GM19438 (cell line): ENCODE measurements around the gene IL25.
"Not testable (repeated sequence)": the region's sequence is repeated elsewhere in the genome, so short reads cannot be mapped to it uniquely, and the experiment has no call there.

Source experiments
- ATAC-seq: cut with Tn5 transposase; IDR thresholded peaks from one replicate; pipeline ENCODE4 v1.9.1; 2021; ENCODE audit warnings: low read depth; ENCODE audit not compliant: unreplicated experiment

The IL25 gene

GRCh38 chr14:23372509-23372908 lies at the start of gene IL25:
TSS of gene IL25 (plus strand) at chr14:23372809.
- no peak for ATAC-seq

GRCh38 chr14:23323838-23324454 lies 48.7 kb upstream of the IL25 start:
- ATAC-seq = no peak

GRCh38 chr14:23324455-23324846 lies 48.2 kb upstream of the IL25 start:
- ATAC-seq = no peak

GRCh38 chr14:23324993-23325392 lies 47.6 kb upstream of the IL25 start:
- no peak for ATAC-seq

- ATAC-seq = not testable (repeated sequence)
These were observed 46.9 kb upstream of the IL25 start for GRCh38 chr14:23325746-23326145.

GRCh38 chr14:23326491-23327332 lies 45.9 kb upstream of the IL25 start:
- no peak for ATAC-seq

GRCh38 chr14:23327947-23328744 lies 44.5 kb upstream of the IL25 start:
- no peak for ATAC-seq

- no peak for ATAC-seq
These were observed 37.0 kb upstream of the IL25 start for GRCh38 chr14:23335623-23336022.

- no peak for ATAC-seq
These were observed 32.9 kb upstream of the IL25 start for GRCh38 chr14:23339506-23340268.

- ATAC-seq = no peak
These were observed 28.1 kb upstream of the IL25 start for GRCh38 chr14:23344481-23344880.

GRCh38 chr14:23345987-23346692 lies 26.5 kb upstream of the IL25 start:
- no peak for ATAC-seq

- no peak for ATAC-seq
These were observed 25.8 kb upstream of the IL25 start for GRCh38 chr14:23346693-23347405.

GRCh38 chr14:23347406-23348296 lies 25.0 kb upstream of the IL25 start:
- no peak for ATAC-seq

- ATAC-seq = no peak
These were observed 24.3 kb upstream of the IL25 start for GRCh38 chr14:23348297-23348655.

GRCh38 chr14:23349156-23349845 lies 23.3 kb upstream of the IL25 start:
- no peak for ATAC-seq

GRCh38 chr14:23351681-23352505 lies 20.7 kb upstream of the IL25 start:
- ATAC-seq = no peak
